HCT116 (cell line): ENCODE data around the gene STAC2. TPM values are rescaled to one million over a fixed set of nuclear protein-coding genes. Genes with fewer than 3 reads are reported as not detected.

Experiments
- ATAC-seq: fragments of 200-7000 bp; cut with Tn5 transposase; 2 replicates; pipeline ENCODE4 v1.9.1; 2020; ENCODE audit warnings: mild to moderate bottlenecking, moderate library complexity
- BruUV-seq: library from RNA; stranded (reverse); fragments of 400-500 nt; replicated peaks from 2 replicates; lab custom pipeline; 2021; lab: Mats Ljungman, UMichigan
- CTCF ChIA-PET: fragments of 300-600 bp; sonication (Branson Sonifier 250); formaldehyde crosslinking; loops from one replicate; lab custom pipeline; 2021; ENCODE audit warnings: antibody characterized with exemption; lab: Charles Lee
- POLR2A ChIA-PET: fragments of 300-600, 350-600 bp; sonication (Branson Sonifier 250); formaldehyde crosslinking; loops from one replicate; lab custom pipeline; 2021; ENCODE audit warnings: antibody characterized with exemption; lab: Charles Lee
- RAD21 ChIA-PET, 2 experiments: fragments of 300-600 bp; sonication (Branson Sonifier 250); formaldehyde crosslinking; loops; one replicate each; lab custom pipeline; 2023; ENCODE audit warnings: low total read pairs in 2 of 2; ENCODE audit not compliant: uncharacterized antibody in 2 of 2, unreplicated experiment in 2 of 2, low non-redundant PET in 1 of 2; lab: Charles Lee
- DNase-seq: peaks from one replicate; pipeline ENCODE4 v3.0.0-alpha.2; 2010; ENCODE audit warnings: low read depth, low spot score
- H2AFZ ChIP-seq: fragments of 200-600 bp; shearing (Covaris generic), sonication (generic); 2 replicates; pipeline ENCODE4 v1.6.1; 2017; ENCODE audit warnings: low read depth, mixed run types, mixed read lengths, antibody characterized with exemption, low read length; ENCODE audit not compliant: poor library complexity, severe bottlenecking
- H3K27ac ChIP-seq: 2 replicates; pipeline ENCODE4 v1.5.1; 2012; ENCODE audit warnings: low read depth, low read length
- H3K27me3 ChIP-seq: fragments of 200-600 bp; sonication (generic); 2 replicates; pipeline ENCODE4 v1.6.1; 2016; ENCODE audit warnings: mixed run types, low read length, mixed read lengths; ENCODE audit not compliant: insufficient read depth
- H3K36me3 ChIP-seq, 2 experiments: fragments of 200-500 bp in 1 of 2; fragments of 200-600 bp in 1 of 2; sonication (Bioruptor generic) in 1 of 2; sonication (generic) in 1 of 2; 2 replicates each; pipeline versions ENCODE4 v1.5.1 to v1.6.1; 2014 to 2016; ENCODE audit warnings: low read length in 2 of 2, inconsistent platforms in 1 of 2, mixed read lengths in 1 of 2, mixed run types in 1 of 2; ENCODE audit not compliant: insufficient read depth in 2 of 2, control insufficient read depth in 1 of 2
- H3K4me1 ChIP-seq, 2 experiments: fragments of 200-600 bp in 1 of 2; sonication (generic) in 1 of 2; 2 replicates each; pipeline versions ENCODE4 v1.5.1 to v1.6.1; 2012 to 2017; ENCODE audit warnings: low read length in 2 of 2, inconsistent platforms in 1 of 2, mild to moderate bottlenecking in 1 of 2, mixed read lengths in 1 of 2, mixed run types in 1 of 2, moderate library complexity in 1 of 2; ENCODE audit not compliant: insufficient read depth in 2 of 2, control insufficient read depth in 1 of 2
- H3K4me2 ChIP-seq: fragments of 200-600 bp; sonication (generic); 2 replicates; pipeline ENCODE4 v1.6.1; 2017; ENCODE audit warnings: mixed run types, low read length, mixed read lengths
- H3K4me3 ChIP-seq, 2 experiments: fragments of 200-600 bp in 1 of 2; sonication (generic) in 1 of 2; replicated peaks in 1 of 2; 2 replicates each; pipeline ENCODE4 v1.5.1; 2011 to 2016; ENCODE audit warnings: low read length in 2 of 2, control low read depth in 1 of 2, low read depth in 1 of 2, mild to moderate bottlenecking in 1 of 2, mixed read lengths in 1 of 2, mixed run types in 1 of 2
- H3K79me2 ChIP-seq: fragments of 200-600 bp; sonication (generic); 2 replicates; pipeline ENCODE4 v1.6.1; 2017; ENCODE audit warnings: mild to moderate bottlenecking, mixed run types, low read length, moderate library complexity, mixed read lengths; ENCODE audit not compliant: insufficient read depth
- H3K9ac ChIP-seq: fragments of 200-600 bp; sonication (generic); 2 replicates; pipeline ENCODE4 v1.6.1; 2016; ENCODE audit warnings: low read length, mixed read lengths
- H3K9me2 ChIP-seq: fragments of 200-600 bp; sonication (generic), shearing (Covaris generic); 2 replicates; pipeline ENCODE4 v1.6.1; 2017; ENCODE audit warnings: mixed run types, mild to moderate bottlenecking, moderate library complexity; ENCODE audit not compliant: insufficient read depth
- H3K9me3 ChIP-seq, 2 experiments: fragments of 200-500 bp in 1 of 2; fragments of 200-600 bp in 1 of 2; sonication (Bioruptor generic) in 1 of 2; sonication (generic) in 1 of 2; 2 replicates each; pipeline ENCODE4 v1.6.1; 2014 to 2017; ENCODE audit warnings: low read length in 2 of 2, mixed read lengths in 2 of 2, inconsistent platforms in 1 of 2, low read depth in 1 of 2, mild to moderate bottlenecking in 1 of 2, mixed run types in 1 of 2, moderate library complexity in 1 of 2; ENCODE audit not compliant: control insufficient read depth in 1 of 2, insufficient read depth in 1 of 2
- H4K20me1 ChIP-seq: fragments of 200-600 bp; sonication (generic), shearing (Covaris generic); 2 replicates; pipeline ENCODE4 v1.6.1; 2017; ENCODE audit warnings: mixed run types, mild to moderate bottlenecking, moderate library complexity; ENCODE audit not compliant: insufficient read depth
- CBX3 ChIP-seq: IDR thresholded peaks from 2 replicates; pipeline ENCODE4 v1.6.1; 2012; ENCODE audit warnings: low read depth
- CEBPB ChIP-seq: IDR thresholded peaks from 2 replicates; pipeline ENCODE4 v1.6.1; 2012; ENCODE audit warnings: low read depth
- ELF1 ChIP-seq: IDR thresholded peaks from 2 replicates; pipeline ENCODE4 v1.6.1; 2012; ENCODE audit warnings: low read depth, borderline replicate concordance
- EZH2 ChIP-seq: fragments of 200-600 bp; sonication (generic); IDR thresholded peaks from 2 replicates; pipeline ENCODE4 v1.6.1; 2017; ENCODE audit warnings: antibody characterized with exemption, mixed run types
- EZH2phosphoT487 ChIP-seq: fragments of 200-600 bp; IDR thresholded peaks from 2 replicates; pipeline ENCODE4 v1.6.1; 2018; ENCODE audit warnings: antibody characterized with exemption, borderline replicate concordance
- POLR2AphosphoS5 ChIP-seq: IDR thresholded peaks from 2 replicates; pipeline ENCODE4 v1.6.1; 2011; ENCODE audit warnings: mild to moderate bottlenecking, low read depth, low read length, moderate library complexity
- RAD21 ChIP-seq: IDR thresholded peaks from 2 replicates; pipeline ENCODE4 v1.6.1; 2012; ENCODE audit warnings: low read depth, mild to moderate bottlenecking
- SP1 ChIP-seq: IDR thresholded peaks from 2 replicates; pipeline ENCODE4 v1.6.1; 2012; ENCODE audit warnings: low read depth
- SRF ChIP-seq: IDR thresholded peaks from 2 replicates; pipeline ENCODE4 v1.6.1; 2012; ENCODE audit warnings: low read depth
- TCF7L2 ChIP-seq: IDR thresholded peaks from 2 replicates; pipeline ENCODE4 v1.7.0; 2011; ENCODE audit warnings: borderline replicate concordance, inconsistent platforms; ENCODE audit not compliant: insufficient read depth, insufficient read length; ENCODE audit errors: extremely low read depth
- YY1 ChIP-seq: IDR thresholded peaks from 2 replicates; pipeline ENCODE4 v1.6.1; 2011; ENCODE audit warnings: low read length, low read depth, moderate library complexity, mild to moderate bottlenecking; ENCODE audit not compliant: insufficient replicate concordance; ENCODE audit errors: extremely low read depth
- ZNF274 ChIP-seq: fragments of 200-500 bp; sonication (Bioruptor generic); IDR thresholded peaks from 2 replicates; pipeline ENCODE4 v1.6.1; 2014; ENCODE audit warnings: mild to moderate bottlenecking, low read depth, low read length, inconsistent platforms
- intact Hi-C: fragments of 100-400 bp; cut with micrococcal nuclease; formaldehyde crosslinking; loops from 2 replicates; pipeline ENCODE4 v1.10.0; 2022
- total RNA-seq: library from RNA; stranded (reverse); gene quantifications from one replicate; pipeline ENCODE4 v1.2.1, GENCODE V29; 2021; ENCODE audit not compliant: unreplicated experiment
- TF ChIP-seq, protein P1 (sequence below): IDR thresholded peaks from 2 replicates; pipeline ENCODE4 v1.6.1; 2012; ENCODE audit warnings: low read depth
- TF ChIP-seq, protein P2 (sequence below): IDR thresholded peaks from 2 replicates; pipeline ENCODE4 v1.6.1; 2012
- TF ChIP-seq, protein P3 (sequence below): IDR thresholded peaks from 2 replicates; pipeline ENCODE4 v1.6.1; 2011; ENCODE audit warnings: mild to moderate bottlenecking, low read length, moderate library complexity; ENCODE audit not compliant: insufficient replicate concordance; ENCODE audit errors: extremely low read depth
- TF ChIP-seq, protein P4 (sequence below), 3 experiments: fragments of 200-600 bp in 1 of 3; sonication (generic) in 1 of 3; IDR thresholded peaks in 2 of 3; conservative IDR thresholded peaks in 1 of 3; 2 replicates each; pipeline ENCODE4 v1.5.1; 2012 to 2017; ENCODE audit warnings: low read depth in 2 of 3, low read length in 2 of 3, antibody characterized with exemption in 1 of 3, borderline replicate concordance in 1 of 3, control low read depth in 1 of 3, mild to moderate bottlenecking in 1 of 3, mixed read lengths in 1 of 3, mixed run types in 1 of 3, moderate library complexity in 1 of 3; ENCODE audit not compliant: insufficient read depth in 1 of 3

Gene STAC2
- total RNA-seq, 1 experiment from 2014 or later: not detected

DNA sequence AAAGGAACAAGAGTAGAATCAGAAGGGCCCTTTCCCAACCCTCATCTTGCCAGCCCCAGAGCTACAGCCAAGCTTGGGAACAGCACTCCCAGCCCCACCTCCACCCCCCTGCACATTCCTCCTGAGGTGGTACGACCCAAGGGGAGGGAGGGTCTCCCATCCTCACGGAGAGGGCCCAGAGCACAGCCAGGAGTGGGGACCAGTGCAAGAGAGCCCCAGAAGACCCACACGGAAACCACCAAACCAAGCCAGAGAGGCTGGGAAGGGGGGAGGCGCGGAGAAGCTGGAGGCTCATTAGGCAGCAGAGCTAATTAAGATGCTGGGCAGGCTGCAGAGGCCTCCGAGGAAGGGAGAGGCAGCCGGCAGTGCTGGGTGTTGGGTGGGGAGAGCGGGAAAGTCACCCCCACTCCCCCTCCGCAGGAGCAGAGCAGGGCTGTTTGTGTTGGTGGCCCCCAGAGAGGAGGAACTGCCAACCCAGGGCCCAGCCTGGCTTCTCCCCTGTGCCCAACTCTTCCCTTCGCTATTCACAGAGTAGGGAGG lies 30.7 kb downstream of the STAC2 start:
- H3K9ac ChIP-seq: no peak overlapping the region
- H3K27me3 ChIP-seq: no peaks in the 10 kb centered on the region
- CTCF ChIA-PET: interaction anchor here (1.3 to 1.7 kb wide), 3 partner anchors 20 to 41 kb away, joined by 4 to 6 read pairs (median 6); no protein-coding TSS in a partner anchor
- no TSS peak for BruUV-seq
- RAD21 ChIA-PET: no interaction called here
- ATAC-seq (no peak), DNase-seq (no peak)
- H3K79me2 ChIP-seq: peaks cover 13% of the 10 kb centered on the region
- no peak overlapping the region for H2AFZ ChIP-seq
- H3K4me2 ChIP-seq: no peak overlapping the region
- H3K27ac ChIP-seq: no peak overlapping the region
- H3K4me3 ChIP-seq: no peak overlapping the region
- no peaks in the 10 kb centered on the region for H3K9me2 ChIP-seq
- H3K9me3 ChIP-seq: no peaks in the 10 kb centered on the region
- POLR2A ChIA-PET: interaction anchor here (1.8 kb wide), 1 partner anchor 30 kb away, joined by 3 read pairs; no protein-coding TSS in a partner anchor
- TF ChIP-seq CBX3 (no peak), POLR2AphosphoS5 (no peak), SRF (no peak), YY1 (no peak), SP1 (no peak), EZH2phosphoT487 (no peak), ELF1 (no peak), EZH2 (no peak), CEBPB (no peak), RAD21 (no peak), ZNF274 (no peak), TCF7L2 (no peak)
- TF ChIP-seq, protein P1, sequence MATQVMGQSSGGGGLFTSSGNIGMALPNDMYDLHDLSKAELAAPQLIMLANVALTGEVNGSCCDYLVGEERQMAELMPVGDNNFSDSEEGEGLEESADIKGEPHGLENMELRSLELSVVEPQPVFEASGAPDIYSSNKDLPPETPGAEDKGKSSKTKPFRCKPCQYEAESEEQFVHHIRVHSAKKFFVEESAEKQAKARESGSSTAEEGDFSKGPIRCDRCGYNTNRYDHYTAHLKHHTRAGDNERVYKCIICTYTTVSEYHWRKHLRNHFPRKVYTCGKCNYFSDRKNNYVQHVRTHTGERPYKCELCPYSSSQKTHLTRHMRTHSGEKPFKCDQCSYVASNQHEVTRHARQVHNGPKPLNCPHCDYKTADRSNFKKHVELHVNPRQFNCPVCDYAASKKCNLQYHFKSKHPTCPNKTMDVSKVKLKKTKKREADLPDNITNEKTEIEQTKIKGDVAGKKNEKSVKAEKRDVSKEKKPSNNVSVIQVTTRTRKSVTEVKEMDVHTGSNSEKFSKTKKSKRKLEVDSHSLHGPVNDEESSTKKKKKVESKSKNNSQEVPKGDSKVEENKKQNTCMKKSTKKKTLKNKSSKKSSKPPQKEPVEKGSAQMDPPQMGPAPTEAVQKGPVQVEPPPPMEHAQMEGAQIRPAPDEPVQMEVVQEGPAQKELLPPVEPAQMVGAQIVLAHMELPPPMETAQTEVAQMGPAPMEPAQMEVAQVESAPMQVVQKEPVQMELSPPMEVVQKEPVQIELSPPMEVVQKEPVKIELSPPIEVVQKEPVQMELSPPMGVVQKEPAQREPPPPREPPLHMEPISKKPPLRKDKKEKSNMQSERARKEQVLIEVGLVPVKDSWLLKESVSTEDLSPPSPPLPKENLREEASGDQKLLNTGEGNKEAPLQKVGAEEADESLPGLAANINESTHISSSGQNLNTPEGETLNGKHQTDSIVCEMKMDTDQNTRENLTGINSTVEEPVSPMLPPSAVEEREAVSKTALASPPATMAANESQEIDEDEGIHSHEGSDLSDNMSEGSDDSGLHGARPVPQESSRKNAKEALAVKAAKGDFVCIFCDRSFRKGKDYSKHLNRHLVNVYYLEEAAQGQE: no peak
- TF ChIP-seq, protein P2, sequence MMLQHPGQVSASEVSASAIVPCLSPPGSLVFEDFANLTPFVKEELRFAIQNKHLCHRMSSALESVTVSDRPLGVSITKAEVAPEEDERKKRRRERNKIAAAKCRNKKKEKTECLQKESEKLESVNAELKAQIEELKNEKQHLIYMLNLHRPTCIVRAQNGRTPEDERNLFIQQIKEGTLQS: no peak
- TF ChIP-seq, protein P3, sequence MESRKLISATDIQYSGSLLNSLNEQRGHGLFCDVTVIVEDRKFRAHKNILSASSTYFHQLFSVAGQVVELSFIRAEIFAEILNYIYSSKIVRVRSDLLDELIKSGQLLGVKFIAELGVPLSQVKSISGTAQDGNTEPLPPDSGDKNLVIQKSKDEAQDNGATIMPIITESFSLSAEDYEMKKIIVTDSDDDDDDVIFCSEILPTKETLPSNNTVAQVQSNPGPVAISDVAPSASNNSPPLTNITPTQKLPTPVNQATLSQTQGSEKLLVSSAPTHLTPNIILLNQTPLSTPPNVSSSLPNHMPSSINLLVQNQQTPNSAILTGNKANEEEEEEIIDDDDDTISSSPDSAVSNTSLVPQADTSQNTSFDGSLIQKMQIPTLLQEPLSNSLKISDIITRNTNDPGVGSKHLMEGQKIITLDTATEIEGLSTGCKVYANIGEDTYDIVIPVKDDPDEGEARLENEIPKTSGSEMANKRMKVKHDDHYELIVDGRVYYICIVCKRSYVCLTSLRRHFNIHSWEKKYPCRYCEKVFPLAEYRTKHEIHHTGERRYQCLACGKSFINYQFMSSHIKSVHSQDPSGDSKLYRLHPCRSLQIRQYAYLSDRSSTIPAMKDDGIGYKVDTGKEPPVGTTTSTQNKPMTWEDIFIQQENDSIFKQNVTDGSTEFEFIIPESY: no peak
- TF ChIP-seq, protein P4, sequence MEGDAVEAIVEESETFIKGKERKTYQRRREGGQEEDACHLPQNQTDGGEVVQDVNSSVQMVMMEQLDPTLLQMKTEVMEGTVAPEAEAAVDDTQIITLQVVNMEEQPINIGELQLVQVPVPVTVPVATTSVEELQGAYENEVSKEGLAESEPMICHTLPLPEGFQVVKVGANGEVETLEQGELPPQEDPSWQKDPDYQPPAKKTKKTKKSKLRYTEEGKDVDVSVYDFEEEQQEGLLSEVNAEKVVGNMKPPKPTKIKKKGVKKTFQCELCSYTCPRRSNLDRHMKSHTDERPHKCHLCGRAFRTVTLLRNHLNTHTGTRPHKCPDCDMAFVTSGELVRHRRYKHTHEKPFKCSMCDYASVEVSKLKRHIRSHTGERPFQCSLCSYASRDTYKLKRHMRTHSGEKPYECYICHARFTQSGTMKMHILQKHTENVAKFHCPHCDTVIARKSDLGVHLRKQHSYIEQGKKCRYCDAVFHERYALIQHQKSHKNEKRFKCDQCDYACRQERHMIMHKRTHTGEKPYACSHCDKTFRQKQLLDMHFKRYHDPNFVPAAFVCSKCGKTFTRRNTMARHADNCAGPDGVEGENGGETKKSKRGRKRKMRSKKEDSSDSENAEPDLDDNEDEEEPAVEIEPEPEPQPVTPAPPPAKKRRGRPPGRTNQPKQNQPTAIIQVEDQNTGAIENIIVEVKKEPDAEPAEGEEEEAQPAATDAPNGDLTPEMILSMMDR (IDR thresholded peaks at IDR 0.05 in 2 of 3, conservative IDR thresholded peaks at IDR 0.05 in 1 of 3; ENCODE audit: borderline replicate concordance in 1 of 3, insufficient read depth in 1 of 3, low read depth in 2 of 3, low read length in 2 of 3): no peak
- H3K36me3 ChIP-seq: peaks cover 4 to 5% of the 10 kb centered on the region in 2 experiments; a peak in 3 of 4 replicates
- H4K20me1 ChIP-seq: no peaks in the 10 kb centered on the region
- intact Hi-C loops: no loop called here
- peaks cover 19 to 35% of the 10 kb centered on the region in 2 experiments for H3K4me1 ChIP-seq
